Mucosa of descending colon (tissue), 3 donors: ENCODE results near the gene RANGRF. TPM values are rescaled to one million over a fixed set of nuclear protein-coding genes. Genes with fewer than 3 reads are reported as not detected.

Source experiments
- ATAC-seq: fragments of 200-7000 bp; cut with Tn5 transposase; one replicate; pipeline ENCODE4 v1.9.1; 2020; ENCODE audit warnings: mild to moderate bottlenecking, moderate library complexity
- DNase-seq, 3 donors: peaks; one replicate each; pipeline ENCODE4 v3.0.0-alpha.2; 2020
- H3K36me3 ChIP-seq: fragments of 200-600 bp; one replicate; pipeline ENCODE4 v1.8.0; 2021; ENCODE audit warnings: low read depth, mild to moderate bottlenecking
- H3K4me1 ChIP-seq: fragments of 200-600 bp; one replicate; pipeline ENCODE4 v1.8.0; 2021; ENCODE audit warnings: low read depth, mild to moderate bottlenecking
- H3K4me3 ChIP-seq: fragments of 200-600 bp; one replicate; pipeline ENCODE4 v1.8.0; 2021; ENCODE audit warnings: mild to moderate bottlenecking
- H3K9me3 ChIP-seq: fragments of 200-600 bp; one replicate; pipeline ENCODE4 v1.8.0; 2021; ENCODE audit warnings: mild to moderate bottlenecking
- intact Hi-C, 2 donors: fragments of 100-400 bp; cut with DNase I in 1 of 2; cut with micrococcal nuclease in 1 of 2; formaldehyde crosslinking; loops; one replicate each; pipeline versions ENCODE4 v1.11.0 to v1.11.1; 2022; cut with DNase I, micrococcal nuclease
- total RNA-seq, 3 donors: library from RNA; stranded (reverse); fragmentation: NEBNext Ultra II Directional in 2 of 3; extraction: Animal tissue kit (Norgen Biotek cat#: 25700) in 2 of 3; gene quantifications; one replicate each; pipeline versions ENCODE4 v1.2.1 to v1.2.4, GENCODE V29; 2021 to 2023
- TF ChIP-seq, protein P1 (sequence below): fragments of 200-600 bp; IDR thresholded peaks from one replicate; pipeline ENCODE4 v1.8.0; 2022; ENCODE audit warnings: antibody characterized with exemption, mild to moderate bottlenecking
- donor health status: DM: no; HTN: no; CAD: no; lungs with moderate emphysema.
- donor health status: DM: no; HTN: no; CAD: no.
- donor health status: DM: no; HTN: yes; CAD: no.

The RANGRF gene
- total RNA-seq, 3 donors from 2014 or later, result 11.5 to 26.9 (median 15.5) TPM

DNA sequence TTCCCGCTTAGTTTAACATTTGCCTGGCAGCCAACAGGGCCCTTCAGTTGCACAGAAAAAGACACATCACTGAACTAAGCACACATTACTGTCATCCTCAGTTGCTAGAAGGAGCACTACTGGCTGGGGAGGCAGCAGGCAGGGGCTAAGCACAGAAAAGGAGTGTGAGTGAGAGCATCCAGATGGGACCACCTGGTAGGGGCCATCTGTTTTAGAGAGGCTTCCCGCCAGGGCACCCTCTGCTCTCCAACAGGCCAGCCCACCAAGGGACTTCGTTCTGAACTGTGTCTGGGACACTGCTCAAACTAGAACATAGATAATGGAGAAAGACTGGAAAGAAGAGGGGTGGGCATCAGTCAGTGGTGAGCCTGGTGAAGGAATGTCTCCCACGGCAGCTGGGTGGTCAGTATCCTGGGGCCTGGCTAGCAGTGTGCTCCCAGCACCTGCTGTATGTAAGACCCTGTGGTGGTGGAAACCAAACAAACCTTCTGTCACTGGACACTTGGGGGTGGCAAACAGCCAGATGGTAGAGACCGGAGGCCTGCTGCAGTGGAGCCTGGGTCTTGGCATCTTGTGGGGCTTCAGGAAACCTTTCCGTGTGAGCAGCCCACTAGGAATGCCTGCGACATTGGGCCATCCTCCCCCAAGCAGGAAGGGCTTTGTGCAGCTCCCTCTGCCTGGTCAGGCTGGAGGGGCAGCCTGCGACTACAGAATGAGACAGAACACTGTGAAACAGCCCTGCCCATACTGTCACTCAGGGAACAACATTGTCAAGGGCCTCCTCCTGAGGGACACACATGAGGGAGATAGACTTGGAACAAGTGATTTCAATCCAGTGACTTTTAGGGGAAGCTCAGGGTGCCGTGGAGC is 12.8 kb upstream of the RANGRF start:
- Histone ChIP-seq H3K4me1 (no peaks in the 10 kb centered on the region), H3K36me3 (no peaks in the 10 kb centered on the region), H3K9me3 (no peaks in the 10 kb centered on the region), H3K4me3 (no peak overlapping the region)
- TF ChIP-seq, protein P1, sequence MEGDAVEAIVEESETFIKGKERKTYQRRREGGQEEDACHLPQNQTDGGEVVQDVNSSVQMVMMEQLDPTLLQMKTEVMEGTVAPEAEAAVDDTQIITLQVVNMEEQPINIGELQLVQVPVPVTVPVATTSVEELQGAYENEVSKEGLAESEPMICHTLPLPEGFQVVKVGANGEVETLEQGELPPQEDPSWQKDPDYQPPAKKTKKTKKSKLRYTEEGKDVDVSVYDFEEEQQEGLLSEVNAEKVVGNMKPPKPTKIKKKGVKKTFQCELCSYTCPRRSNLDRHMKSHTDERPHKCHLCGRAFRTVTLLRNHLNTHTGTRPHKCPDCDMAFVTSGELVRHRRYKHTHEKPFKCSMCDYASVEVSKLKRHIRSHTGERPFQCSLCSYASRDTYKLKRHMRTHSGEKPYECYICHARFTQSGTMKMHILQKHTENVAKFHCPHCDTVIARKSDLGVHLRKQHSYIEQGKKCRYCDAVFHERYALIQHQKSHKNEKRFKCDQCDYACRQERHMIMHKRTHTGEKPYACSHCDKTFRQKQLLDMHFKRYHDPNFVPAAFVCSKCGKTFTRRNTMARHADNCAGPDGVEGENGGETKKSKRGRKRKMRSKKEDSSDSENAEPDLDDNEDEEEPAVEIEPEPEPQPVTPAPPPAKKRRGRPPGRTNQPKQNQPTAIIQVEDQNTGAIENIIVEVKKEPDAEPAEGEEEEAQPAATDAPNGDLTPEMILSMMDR, result no peak
- no peak for DNase-seq
- intact Hi-C loops, result no loop called here
- ATAC-seq, result no peak

GRCh38 chr17:8277317-8277716 is 11.2 kb upstream of the RANGRF start:
- intact Hi-C loops, result no loop called here
- ATAC-seq (no peak), DNase-seq (no peak)
- TF ChIP-seq, protein P1, result no peak
- Histone ChIP-seq H3K4me3 (no peak overlapping the region), H3K4me1 (no peaks in the 10 kb centered on the region), H3K36me3 (no peaks in the 10 kb centered on the region), H3K9me3 (no peaks in the 10 kb centered on the region)

- Histone ChIP-seq H3K4me1 (no peaks in the 10 kb centered on the region), H3K4me3 (no peak overlapping the region), H3K9me3 (no peaks in the 10 kb centered on the region), H3K36me3 (no peaks in the 10 kb centered on the region)
- intact Hi-C loops, result no loop called here
- DNase-seq, result no peak
- no peak for ATAC-seq
- TF ChIP-seq, protein P1, result no peak
These were observed 6.1 kb upstream of the RANGRF start for GRCh38 chr17:8282345-8282744.

GRCh38 chr17:8283356-8283755 is 5.1 kb upstream of the RANGRF start:
- Histone ChIP-seq H3K9me3 (no peaks in the 10 kb centered on the region), H3K4me1 (no peaks in the 10 kb centered on the region), H3K36me3 (no peaks in the 10 kb centered on the region), H3K4me3 (no peak overlapping the region)
- TF ChIP-seq, protein P1, result no peak
- intact Hi-C loops, result no loop called here
- DNase-seq (no peak), ATAC-seq (no peak)

DNA sequence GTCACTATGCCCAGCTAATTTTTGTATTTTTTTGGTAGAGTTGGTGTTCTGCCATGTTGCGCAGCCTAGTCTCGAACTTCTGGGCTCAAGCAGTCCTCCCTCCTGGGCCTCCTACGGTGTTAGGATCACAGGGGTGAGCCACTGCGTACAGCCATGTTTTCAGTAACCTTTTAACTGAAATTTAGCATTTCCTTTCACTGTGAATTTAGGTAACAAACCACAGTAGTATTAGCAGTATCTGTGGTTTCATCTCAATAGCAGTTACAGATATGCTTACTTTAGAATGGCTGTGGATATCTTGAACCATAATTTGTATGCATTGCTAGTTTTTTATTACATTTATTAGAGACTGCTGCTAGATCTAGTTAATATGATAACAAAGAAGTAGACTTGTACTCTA is 4.3 kb upstream of the RANGRF start:
- DNase-seq, result no peak
- Histone ChIP-seq H3K4me1 (peaks cover 1% of the 10 kb centered on the region), H3K9me3 (no peaks in the 10 kb centered on the region), H3K36me3 (no peaks in the 10 kb centered on the region), H3K4me3 (no peak overlapping the region)
- intact Hi-C loops, result no loop called here
- TF ChIP-seq, protein P1, result no peak
- ATAC-seq, result no peak
